B cell (primary cell): ENCODE measurements around the gene SUSD5. TPM values are rescaled to one million over a fixed set of nuclear protein-coding genes. Genes with fewer than 3 reads are reported as not detected.
"Not testable (repeated sequence)": the region's sequence is repeated elsewhere in the genome, so short reads cannot be mapped to it uniquely, and the experiment has no call there.

Experiments used
- ATAC-seq: fragments of 200-7000 bp; cut with Tn5 transposase; one replicate; pipeline ENCODE4 v1.10.0; 2021; ENCODE audit warnings: low read depth, mild to moderate bottlenecking, moderate number of reproducible peaks, moderate library complexity
- CTCF ChIA-PET: fragments of 350-600 bp; sonication (Branson Sonifier 250); formaldehyde crosslinking; loops from one replicate; lab custom pipeline; 2021; ENCODE audit warnings: antibody characterized with exemption, inconsistent platforms; lab: Charles Lee
- POLR2A ChIA-PET: fragments of 350-600 bp; sonication (Branson Sonifier 250); formaldehyde crosslinking; loops from one replicate; lab custom pipeline; 2021; ENCODE audit warnings: antibody characterized with exemption; lab: Charles Lee
- DNase-seq: peaks from one replicate; pipeline ENCODE4 v3.0.0; 2013
- H2AFZ ChIP-seq: 2 replicates; pipeline ENCODE4 v1.6.1; 2012; ENCODE audit warnings: mild to moderate bottlenecking, low read depth, low read length; ENCODE audit not compliant: insufficient read depth, poor library complexity, severe bottlenecking
- H3K27ac ChIP-seq, 2 donors: 1 replicate in 1 of 2; 2 replicates in 1 of 2; pipeline ENCODE4 v1.5.1; 2012 to 2013; ENCODE audit warnings: low read length in 2 of 2, mild to moderate bottlenecking in 2 of 2, moderate library complexity in 1 of 2
- H3K27me3 ChIP-seq, 4 experiments: fragments of 200-600 bp in 1 of 4; sonication (generic) in 1 of 4; replicated peaks in 1 of 4; 1 replicate in 2 of 4; 2 replicates in 2 of 4; pipeline versions ENCODE4 v1.6.1 to v1.7.0; 2013 to 2016; ENCODE audit warnings: low read length in 3 of 4, mild to moderate bottlenecking in 2 of 4, mixed read lengths in 1 of 4, moderate library complexity in 1 of 4; ENCODE audit not compliant: insufficient read depth in 4 of 4, control insufficient read depth in 3 of 4; ENCODE audit errors: control extremely low read depth in 1 of 4
- H3K36me3 ChIP-seq, 2 experiments: replicated peaks in 1 of 2; 1 replicate in 1 of 2; 2 replicates in 1 of 2; pipeline versions ENCODE4 v1.6.1 to v1.7.1; 2013; ENCODE audit warnings: low read length in 1 of 2; ENCODE audit not compliant: insufficient read depth in 2 of 2, control insufficient read depth in 1 of 2; ENCODE audit errors: control extremely low read depth in 1 of 2, extremely low read depth in 1 of 2
- H3K4me1 ChIP-seq, 2 donors: fragments of 200-600 bp in 1 of 2; sonication (generic) in 1 of 2; 1 replicate in 1 of 2; 2 replicates in 1 of 2; pipeline versions ENCODE4 v1.5.1 to v1.6.1; 2013 to 2017; ENCODE audit warnings: low read length in 2 of 2; ENCODE audit not compliant: control insufficient read depth in 2 of 2, insufficient read depth in 2 of 2
- H3K4me2 ChIP-seq: replicated peaks from 2 replicates; pipeline ENCODE3; 2012; ENCODE audit warnings: mild to moderate bottlenecking, low read depth, low read length; ENCODE audit not compliant: poor library complexity, severe bottlenecking
- H3K4me3 ChIP-seq, 5 experiments: fragments of 200-600 bp in 1 of 5; sonication (generic) in 1 of 5; 1 replicate in 3 of 5; 2 replicates in 2 of 5; pipeline versions ENCODE4 v1.5.1 to v1.7.0; 2011 to 2016; ENCODE audit warnings: low read length in 4 of 5, mild to moderate bottlenecking in 4 of 5, low read depth in 2 of 5, control low read depth in 1 of 5, moderate library complexity in 1 of 5; ENCODE audit not compliant: insufficient read depth in 1 of 5; ENCODE audit errors: control extremely low read depth in 1 of 5, extremely low read depth in 1 of 5
- H3K79me2 ChIP-seq: fragments of 200-600 bp; sonication (generic); one replicate; pipeline ENCODE4 v1.6.0; 2016; ENCODE audit warnings: low read length; ENCODE audit not compliant: control insufficient read depth, insufficient read depth
- H3K9ac ChIP-seq: fragments of 200-600 bp; sonication (generic); 2 replicates; pipeline ENCODE4 v1.6.1; 2017; ENCODE audit warnings: mild to moderate bottlenecking, low read length, moderate library complexity
- H3K9me3 ChIP-seq, 3 donors: one replicate each; pipeline versions ENCODE4 v1.6.1 to v1.7.1; 2013; ENCODE audit warnings: low read length in 2 of 3; ENCODE audit not compliant: control insufficient read depth in 2 of 3, insufficient read depth in 1 of 3; ENCODE audit errors: control extremely low read depth in 1 of 3
- H4K20me1 ChIP-seq: 2 replicates; pipeline ENCODE4 v1.6.0; 2012; ENCODE audit warnings: mild to moderate bottlenecking, low read length; ENCODE audit not compliant: insufficient read depth, control insufficient read depth, poor library complexity, severe bottlenecking
- H3K27ac Mint-ChIP-seq: one replicate; pipeline ENCODE4 v1.8.0; 2021; ENCODE audit warnings: mixed read lengths
- H3K27me3 Mint-ChIP-seq: one replicate; pipeline ENCODE4 v1.8.0; 2021; ENCODE audit warnings: mixed read lengths
- H3K4me1 Mint-ChIP-seq: one replicate; pipeline ENCODE4 v1.8.0; 2021; ENCODE audit warnings: mixed read lengths
- H3K4me3 Mint-ChIP-seq: one replicate; pipeline ENCODE4 v1.8.0; 2021; ENCODE audit warnings: mixed read lengths
- H3K9me3 Mint-ChIP-seq: one replicate; pipeline ENCODE4 v1.8.0; 2022; ENCODE audit warnings: mixed read lengths; ENCODE audit not compliant: insufficient read depth
- CTCF ChIP-seq: fragments of 200-600 bp; IDR thresholded peaks from one replicate; pipeline ENCODE4 v1.8.0; 2022; ENCODE audit warnings: antibody characterized with exemption, mild to moderate bottlenecking
- EZH2 ChIP-seq: IDR thresholded peaks from 2 replicates; pipeline ENCODE4 v1.6.1; 2012; ENCODE audit warnings: borderline replicate concordance, low read depth, mild to moderate bottlenecking, moderate library complexity, low read length; ENCODE audit not compliant: insufficient read depth, poor library complexity, severe bottlenecking
- WGBS: methylation state at CpG from one replicate; pipeline ENCODE4 v1.1.5; 2013; ENCODE audit warnings: missing lambda C conversion rate; ENCODE audit not compliant: insufficient coverage; 5-methylcytosine and 5-hydroxymethylcytosine counted together
- intact Hi-C: fragments of 100-400 bp; cut with micrococcal nuclease; formaldehyde crosslinking; loops from one replicate; pipeline ENCODE4 v1.10.0; 2022
- polyA plus RNA-seq: library from polyadenylated mRNA; depleted of rRNA; stranded (reverse); fragments of >200 nt; gene quantifications from 2 replicates; pipeline ENCODE4 v1.2.3, GENCODE V29; 2012
- total RNA-seq, 2 donors: library from RNA; stranded (reverse); fragments of 120-200 nt in 1 of 2; gene quantifications; 1 replicate in 1 of 2; 2 replicates in 1 of 2; pipeline versions ENCODE4 v1.2.3 to v1.2.4, GENCODE V29; 2013 to 2022

Gene SUSD5
- total and polyA plus RNA-seq, 2 donors (not counting 1 experiment from before 2014, with no cell fraction given): 0.15 to 0.30 TPM

GRCh38 chr3:33166095-33166494 is 52.5 kb downstream of the SUSD5 start:
- intact Hi-C loops: no loop called here
- no peak overlapping the region for H3K4me2 ChIP-seq
- no peak overlapping the region for H3K9ac ChIP-seq
- Mint-ChIP-seq H3K4me3 (no peak overlapping the region), H3K27me3 (no peaks in the 10 kb centered on the region), H3K4me1 (peaks cover 5% of the 10 kb centered on the region), H3K27ac (no peak overlapping the region), H3K9me3 (no peaks in the 10 kb centered on the region)
- H3K36me3 ChIP-seq: no peaks in the 10 kb centered on the region
- H3K4me3 ChIP-seq: no peak overlapping the region
- no CpG with 5 or more reads among the region's 2 CpGs for WGBS
- no peaks in the 10 kb centered on the region for H3K9me3 ChIP-seq
- no peaks in the 10 kb centered on the region for H4K20me1 ChIP-seq
- no peaks in the 10 kb centered on the region for H3K27me3 ChIP-seq
- POLR2A ChIA-PET: no interaction called here
- DNase-seq: no peak
- H3K27ac ChIP-seq: no peak overlapping the region
- no peak for TF ChIP-seq EZH2
- no peak for TF ChIP-seq CTCF
- H3K79me2 ChIP-seq: no peaks in the 10 kb centered on the region
- CTCF ChIA-PET: no interaction called here
- peaks cover 3 to 4% of the 10 kb centered on the region in 2 donors for H3K4me1 ChIP-seq
- no peak overlapping the region for H2AFZ ChIP-seq
- ATAC-seq: no peak

GRCh38 chr3:33165372-33165771 is 53.2 kb downstream of the SUSD5 start:
- intact Hi-C loops: no loop called here
- no peak overlapping the region for H3K27ac ChIP-seq
- no peak for DNase-seq
- H3K27me3 ChIP-seq: no peaks in the 10 kb centered on the region
- H3K79me2 ChIP-seq: no peaks in the 10 kb centered on the region
- H3K27me3 Mint-ChIP-seq: no peaks in the 10 kb centered on the region
- WGBS: no CpG with 5 or more reads among the region's 1 CpG
- POLR2A ChIA-PET: no interaction called here
- H2AFZ ChIP-seq: no peak overlapping the region
- H3K36me3 ChIP-seq: no peaks in the 10 kb centered on the region
- no peak overlapping the region for H3K9ac ChIP-seq
- peaks cover 3 to 4% of the 10 kb centered on the region in 2 donors for H3K4me1 ChIP-seq
- no peak overlapping the region for H3K27ac Mint-ChIP-seq
- H3K9me3 Mint-ChIP-seq: no peaks in the 10 kb centered on the region
- no peak overlapping the region for H3K4me3 ChIP-seq
- ATAC-seq: no peak
- peaks cover 5% of the 10 kb centered on the region for H3K4me1 Mint-ChIP-seq
- H4K20me1 ChIP-seq: no peaks in the 10 kb centered on the region
- no peaks in the 10 kb centered on the region for H3K9me3 ChIP-seq
- H3K4me3 Mint-ChIP-seq: no peak overlapping the region
- CTCF ChIA-PET: no interaction called here
- H3K4me2 ChIP-seq: no peak overlapping the region
- TF ChIP-seq CTCF (no peak), EZH2 (no peak)

GRCh38 chr3:33162621-33163020 is 56.0 kb downstream of the SUSD5 start:
- H2AFZ ChIP-seq, H3K36me3 ChIP-seq, H3K9me3 Mint-ChIP-seq, H3K4me3 ChIP-seq, H3K4me2 ChIP-seq, H3K9ac ChIP-seq, H3K79me2 ChIP-seq, H3K4me1 ChIP-seq, POLR2A ChIA-PET, H3K9me3 ChIP-seq, H3K4me3 Mint-ChIP-seq, H3K27ac ChIP-seq, intact Hi-C loops, H3K27ac Mint-ChIP-seq, H3K4me1 Mint-ChIP-seq, CTCF ChIA-PET, H3K27me3 ChIP-seq, ATAC-seq, H4K20me1 ChIP-seq, DNase-seq: not testable (repeated sequence)
- WGBS: 100% methylated on average over 1 of the region's 5 CpGs
- H3K27me3 Mint-ChIP-seq: peaks cover 11% of the 10 kb centered on the region
